ENCODE results near the gene FAM184B.

FAM184B gene

GRCh38 chr4:17781300-17782287 lies at the start of gene FAM184B:
Gene FAM184B (minus strand): TSS chr4:17781621. CDS start chr4:17781299, 322 bp downstream.
- DNase-seq (ENCODE audit: extremely low read depth in 1 of 2, low read depth in 1 of 2): no peak

- DNase-seq (ENCODE audit: extremely low read depth in 1 of 2, low read depth in 1 of 2): no peak
Measured at GRCh38 chr4:17823871-17824669, 42.6 kb upstream of the FAM184B start.

DNA sequence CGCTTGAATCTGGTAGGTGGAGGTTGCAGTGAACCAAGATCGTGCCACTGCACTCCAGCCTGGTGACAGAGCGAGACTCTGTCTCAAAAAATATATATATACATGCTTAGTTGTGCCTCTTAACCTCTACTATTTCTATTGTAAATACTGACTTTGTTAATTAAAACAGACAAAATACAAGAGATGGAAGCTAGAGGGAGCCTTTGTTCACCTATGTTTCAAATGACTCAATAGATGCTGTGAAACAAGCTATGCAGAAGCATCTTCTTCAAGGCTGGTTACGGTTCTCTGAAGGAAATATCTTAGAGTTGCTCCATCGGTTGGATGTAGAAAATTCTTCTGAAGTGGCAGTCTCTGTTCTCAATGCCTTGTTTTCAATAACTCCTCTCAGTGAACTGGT lies 35.6 kb upstream of the FAM184B start:
- DNase-seq (ENCODE audit: extremely low read depth in 1 of 2, low read depth in 1 of 2): no peak

GRCh38 chr4:17816142-17816541 lies 34.7 kb upstream of the FAM184B start:
- DNase-seq (ENCODE audit: extremely low read depth in 1 of 2, low read depth in 1 of 2): no peak

DNA sequence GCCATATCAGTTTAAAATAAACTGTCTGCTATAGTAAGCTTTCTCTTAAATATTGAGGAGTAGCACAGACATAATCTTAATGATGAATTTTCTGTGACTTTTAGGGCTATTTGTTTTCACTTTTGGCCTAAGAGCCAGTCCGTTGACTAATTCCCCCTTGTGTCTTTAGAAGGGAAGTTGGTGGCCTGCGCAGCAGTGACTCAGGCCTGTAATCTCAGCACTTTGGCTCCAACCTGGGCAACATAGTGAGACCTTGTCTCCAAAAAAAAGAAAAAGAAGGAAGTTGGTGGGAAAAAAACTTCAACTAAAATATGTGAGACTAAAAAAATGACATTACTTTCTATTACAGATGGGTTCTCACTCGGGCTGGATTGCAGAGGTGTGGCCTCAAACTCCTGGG lies 32.7 kb upstream of the FAM184B start:
- no peak for DNase-seq (ENCODE audit: extremely low read depth in 1 of 2, low read depth in 1 of 2)

- no peak for DNase-seq (ENCODE audit: extremely low read depth in 1 of 2, low read depth in 1 of 2)
Measured at GRCh38 chr4:17812801-17813200, 31.4 kb upstream of the FAM184B start.

- DNase-seq (ENCODE audit: extremely low read depth in 1 of 2, low read depth in 1 of 2): no peak
Measured at GRCh38 chr4:17812125-17812524, 30.7 kb upstream of the FAM184B start.

DNA sequence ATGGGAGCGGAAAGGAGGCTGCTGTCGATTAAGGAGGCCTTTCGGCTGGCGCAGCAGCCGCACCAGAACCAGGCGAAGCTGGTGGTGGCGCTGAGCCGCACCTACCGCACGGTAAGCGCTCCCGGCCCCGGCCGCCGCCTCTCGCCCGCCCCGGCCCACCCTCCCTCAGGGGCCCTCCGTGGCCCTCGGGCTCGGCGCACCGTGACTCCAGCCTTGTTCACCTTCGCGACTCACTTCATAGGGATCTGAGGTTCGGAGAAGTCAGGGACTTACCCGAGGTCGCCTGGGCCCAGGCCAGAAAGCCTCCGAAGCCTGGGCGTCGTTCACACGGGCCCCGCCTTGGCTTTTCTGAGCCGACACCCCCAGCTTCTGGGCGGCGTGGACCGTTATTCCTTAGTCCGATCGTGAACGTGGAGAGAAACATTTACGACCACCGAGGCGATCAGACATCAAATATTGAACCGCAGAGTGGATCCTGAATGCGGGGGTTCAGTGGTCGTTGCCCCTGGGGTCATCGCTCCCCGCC lies 29.7 kb upstream of the FAM184B start:
- no peak for DNase-seq (ENCODE audit: extremely low read depth in 1 of 2, low read depth in 1 of 2)

- peak; percentile 98 for DNase-seq (ENCODE audit: extremely low read depth in 1 of 2, low read depth in 1 of 2)
Measured at GRCh38 chr4:17810260-17811077, 29.0 kb upstream of the FAM184B start, which contains the start of the genes DCAF16 and NCAPG. Gene DCAF16 (minus strand): TSS chr4:17810757. CDS start chr4:17804141, 6,616 bp downstream. Gene NCAPG (plus strand): TSS chr4:17810979. CDS start chr4:17811078, 99 bp downstream.

DNA sequence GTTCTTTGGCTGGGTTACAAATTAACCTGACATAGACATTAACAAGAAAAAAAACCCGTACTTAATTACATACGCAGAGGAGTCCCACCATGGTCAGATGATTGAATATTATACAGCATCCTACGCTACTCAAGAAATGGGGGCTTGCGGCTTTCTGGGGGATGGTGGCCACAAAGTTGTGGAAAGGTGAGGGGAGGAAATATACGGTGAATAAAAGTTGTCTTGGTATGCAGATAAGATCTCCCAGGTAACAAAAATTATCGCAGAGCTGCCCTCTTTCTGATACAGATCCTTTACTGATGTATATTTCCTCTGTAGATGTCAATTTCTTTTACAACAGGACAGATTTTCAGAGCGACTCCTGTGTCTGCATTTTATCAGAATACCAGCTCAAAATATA lies 28.2 kb upstream of the FAM184B start:
- DNase-seq (ENCODE audit: extremely low read depth in 1 of 2, low read depth in 1 of 2): no peak

DNA sequence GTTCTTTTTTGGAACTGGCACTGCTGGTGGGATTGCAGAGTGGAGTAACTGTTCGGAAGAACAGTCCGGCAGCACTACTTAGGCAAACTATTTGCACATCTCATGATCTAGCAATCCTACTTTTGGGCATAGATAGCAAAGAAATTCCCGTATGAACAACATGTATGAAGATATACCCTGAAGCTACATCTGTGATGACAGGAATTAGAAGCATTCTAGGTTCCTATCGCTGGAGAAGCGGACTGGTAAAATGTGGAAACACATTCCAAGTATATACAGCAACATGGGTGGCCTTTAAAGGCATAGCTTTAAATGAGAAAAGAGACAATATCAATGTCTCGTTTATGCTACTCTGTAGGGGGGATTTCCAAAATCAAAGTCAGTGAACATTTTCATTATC lies 26.0 kb upstream of the FAM184B start:
- no peak for DNase-seq (ENCODE audit: extremely low read depth in 1 of 2, low read depth in 1 of 2)

- DNase-seq (ENCODE audit: extremely low read depth in 1 of 2, low read depth in 1 of 2): no peak
Measured at GRCh38 chr4:17805580-17806155, 24.2 kb upstream of the FAM184B start.

GRCh38 chr4:17797808-17798207 lies 16.4 kb upstream of the FAM184B start:
- no peak for DNase-seq (ENCODE audit: extremely low read depth in 1 of 2, low read depth in 1 of 2)

GRCh38 chr4:17794730-17795129 lies 13.3 kb upstream of the FAM184B start:
- DNase-seq (ENCODE audit: extremely low read depth in 1 of 2, low read depth in 1 of 2): no peak

DNA sequence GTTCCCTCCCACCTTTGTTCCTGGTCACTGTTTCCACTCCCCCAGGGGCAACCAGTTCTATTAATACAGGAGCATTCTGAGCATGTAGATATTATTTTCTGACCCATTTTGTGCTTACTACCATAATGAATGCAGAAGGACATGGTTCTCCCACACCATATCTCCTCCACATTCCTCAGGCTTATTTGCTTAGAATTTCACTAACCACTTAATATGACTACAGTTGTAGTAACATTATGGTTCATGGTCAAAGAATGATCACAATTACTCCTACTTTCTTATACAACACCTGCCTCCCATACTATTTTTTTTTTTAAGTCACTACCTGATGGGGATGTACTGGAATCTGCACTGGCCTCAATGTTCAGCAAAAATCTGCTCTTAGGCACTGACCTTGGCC lies 7.5 kb upstream of the FAM184B start:
- DNase-seq (ENCODE audit: extremely low read depth in 1 of 2, low read depth in 1 of 2): no peak

- DNase-seq (ENCODE audit: extremely low read depth in 1 of 2, low read depth in 1 of 2): no peak
Measured at GRCh38 chr4:17787315-17787714, 5.9 kb upstream of the FAM184B start.

DNA sequence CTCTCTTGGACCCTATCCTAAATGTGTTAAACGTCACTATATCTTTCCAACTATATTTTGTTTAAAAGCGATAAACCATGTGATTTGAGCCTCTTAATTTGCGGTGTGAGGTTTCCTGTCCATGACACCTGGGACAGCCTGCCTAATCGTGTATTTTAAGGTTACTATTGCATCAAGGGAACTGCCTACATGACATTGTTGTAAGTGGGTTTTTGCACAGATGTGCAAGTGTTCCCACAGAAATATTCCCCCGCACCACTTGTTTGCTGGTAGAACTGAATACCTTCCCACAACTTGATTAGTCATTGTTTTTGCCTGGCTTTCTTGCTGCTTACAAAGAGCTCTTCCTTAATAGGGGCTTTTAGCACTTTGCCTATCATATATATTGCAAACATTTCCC lies 5.1 kb upstream of the FAM184B start:
- no peak for DNase-seq (ENCODE audit: extremely low read depth in 1 of 2, low read depth in 1 of 2)

GRCh38 chr4:17785858-17786257 lies 4.4 kb upstream of the FAM184B start:
- DNase-seq (ENCODE audit: extremely low read depth in 1 of 2, low read depth in 1 of 2): no peak

GRCh38 chr4:17780501-17781299 lies 721 bp downstream of the FAM184B start:
- DNase-seq (ENCODE audit: extremely low read depth in 1 of 2, low read depth in 1 of 2): no peak
